K562 (cell line): ENCODE measurements around the gene DCP1B. TPM values are rescaled to one million over a fixed set of nuclear protein-coding genes. Genes with fewer than 3 reads are reported as not detected.
A peak's percentile ranks its signal among the peaks of the same experiment; 100 is the strongest.

Experiments
- ATAC-seq: fragments of 200-7000 bp; cut with Tn5 transposase; 3 replicates; pipeline ENCODE4 v1.9.1; 2020; ENCODE audit warnings: moderate library complexity
- BruUV-seq: library from RNA; stranded (reverse); fragments of 400-500 nt; replicated peaks from 2 replicates; lab custom pipeline; 2021; lab: Mats Ljungman, UMichigan
- CTCF ChIA-PET: fragments of 300-600 bp; formaldehyde crosslinking; extraction: SDS; loops from one replicate; lab custom pipeline; 2021; ENCODE audit warnings: low intra/inter-chr PET ratio; lab: Yijun Ruan, JAX
- POLR2A ChIA-PET: fragments of 300-600, 350-650 bp; sonication (Branson Sonifier 250); formaldehyde crosslinking; extraction: SDS; loops from one replicate; lab custom pipeline; 2021; ENCODE audit warnings: antibody characterized with exemption, inconsistent platforms; lab: Yijun Ruan, JAX
- DNase-seq, 4 experiments: peaks; one replicate each; pipeline versions ENCODE4 v3.0.0 to v3.0.0-alpha.2; 2011 to 2018; ENCODE audit warnings: low spot score in 3 of 4, mixed read lengths in 3 of 4; ENCODE audit errors: extremely low read depth in 1 of 4
- FAIRE-seq: peaks from 2 replicates; lab custom pipeline; 2011; peaks lifted over from hg19 to GRCh38; lab: Jason Lieb, UNC
- H2AFZ ChIP-seq: 2 replicates; pipeline ENCODE4 v1.6.0; 2011; ENCODE audit warnings: low read depth, low read length, control low read depth, inconsistent platforms
- H3K27ac ChIP-seq: fragments of 200-600 bp; 3 replicates; pipeline ENCODE4 v1.8.0; 2011; ENCODE audit warnings: low read depth, mild to moderate bottlenecking, control low read depth, inconsistent platforms, low read length, moderate library complexity, mixed read lengths; ENCODE audit errors: extremely low read depth
- H3K27me3 ChIP-seq, 2 experiments: fragments of 300-600 bp in 1 of 2; 2 replicates in 1 of 2; 3 replicates in 1 of 2; pipeline versions ENCODE4 v1.6.0 to v1.8.0; 2011; ENCODE audit warnings: inconsistent platforms in 2 of 2, low read length in 2 of 2, mild to moderate bottlenecking in 1 of 2, mixed read lengths in 1 of 2, moderate library complexity in 1 of 2; ENCODE audit not compliant: control insufficient read depth in 2 of 2, insufficient read depth in 2 of 2
- H3K36me3 ChIP-seq: fragments of 300-600 bp; 3 replicates; pipeline ENCODE4 v1.8.0; 2011; ENCODE audit warnings: mild to moderate bottlenecking, low read length, inconsistent platforms; ENCODE audit not compliant: control insufficient read depth, insufficient read depth
- H3K4me1 ChIP-seq, 2 experiments: fragments of 200-600 bp in 1 of 2; replicated peaks in 1 of 2; 2 replicates in 1 of 2; 3 replicates in 1 of 2; pipeline versions ENCODE4 v1.5.1 to v1.8.0; 2011; ENCODE audit warnings: inconsistent platforms in 2 of 2, low read length in 2 of 2, mild to moderate bottlenecking in 1 of 2, mixed read lengths in 1 of 2, moderate library complexity in 1 of 2; ENCODE audit not compliant: control insufficient read depth in 2 of 2, insufficient read depth in 2 of 2
- H3K4me2 ChIP-seq: 2 replicates; pipeline ENCODE4 v1.6.1; 2011; ENCODE audit warnings: low read length, control low read depth, inconsistent platforms, mixed read lengths; ENCODE audit not compliant: insufficient read depth
- H3K4me3 ChIP-seq: fragments of 200-600 bp; sonication (generic), shearing (Covaris generic); 2 replicates; pipeline ENCODE4 v1.5.1; 2016; ENCODE audit warnings: control low read depth, inconsistent platforms
- H3K79me2 ChIP-seq: fragments of 200-600 bp; 3 replicates; pipeline ENCODE4 v1.8.0; 2011; ENCODE audit warnings: low read length, inconsistent platforms; ENCODE audit not compliant: control insufficient read depth, insufficient read depth
- H3K9ac ChIP-seq, 2 experiments: 2 replicates each; pipeline versions ENCODE4 v1.6.0 to v1.6.1; 2011; ENCODE audit warnings: low read depth in 2 of 2, low read length in 2 of 2, control low read depth in 1 of 2, inconsistent platforms in 1 of 2, mild to moderate bottlenecking in 1 of 2, mixed read lengths in 1 of 2; ENCODE audit not compliant: insufficient read depth in 1 of 2
- H3K9me1 ChIP-seq: one replicate; pipeline ENCODE4 v1.6.0; 2011; ENCODE audit warnings: inconsistent platforms, mild to moderate bottlenecking, low read length, moderate library complexity; ENCODE audit not compliant: control insufficient read depth, insufficient read depth
- H3K9me3 ChIP-seq: replicated peaks from 2 replicates; pipeline ENCODE4 v1.5.1; 2011; ENCODE audit warnings: low read depth, low read length, inconsistent platforms; ENCODE audit not compliant: control insufficient read depth, insufficient read depth
- H4K20me1 ChIP-seq: replicated peaks from 2 replicates; pipeline ENCODE4 v1.6.1; 2011; ENCODE audit warnings: low read length, inconsistent platforms, mixed read lengths; ENCODE audit not compliant: control insufficient read depth, insufficient read depth
- EGR1 ChIP-seq: fragments of 450-650 bp; conservative IDR thresholded peaks from 2 replicates; pipeline ENCODE4 v1.6.1; 2017; ENCODE audit warnings: mild to moderate bottlenecking
- MYC ChIP-seq, 2 experiments: fragments of 250-450 bp in 1 of 2; sonication (Bioruptor Pico) in 1 of 2; IDR thresholded peaks; 2 replicates each; pipeline versions ENCODE4 v1.5.1 to v1.6.1; 2012 to 2021; ENCODE audit warnings: low read depth in 2 of 2, borderline replicate concordance in 1 of 2, improper control_type of control experiment in 1 of 2, low read length in 1 of 2, mild to moderate bottlenecking in 1 of 2, moderate library complexity in 1 of 2
- WGBS: fragments of 100-300 bp; shearing (Covaris generic); methylation state at CpG from one replicate; pipeline ENCODE4 v1.1.6; 2016; ENCODE audit warnings: low coverage, mixed read lengths; ENCODE audit not compliant: insufficient coverage; ENCODE audit errors: missing lambda C conversion rate; 5-methylcytosine and 5-hydroxymethylcytosine counted together
- in situ Hi-C: fragments of 300-500 bp; cut with MboI; formaldehyde crosslinking; loops from 4 replicates; pipeline ENCODE4 v1.15.0; 2018; ENCODE audit warnings: inconsistent platforms, mixed read lengths
- intact Hi-C: fragments of 100-400 bp; cut with micrococcal nuclease; formaldehyde crosslinking; loops from 2 replicates; pipeline ENCODE4 v1.14.2; 2022
- polyA plus RNA-seq, 8 experiments: library from polyadenylated mRNA; depleted of rRNA in 4 of 8; stranded (reverse) in 5 of 8; unstranded in 3 of 8; fragments of >200 nt; fragmentation: Nextera tagmentation in 2 of 8; fragmentation: Illumina TruSeq in 1 of 8; extraction: Ambion mirVana in 2 of 8; extraction: Trizol in 1 of 8; gene quantifications; 2 replicates each; pipeline versions ENCODE4 v1.2.1 to v1.2.3, GENCODE V29; 2011 to 2014; ENCODE audit warnings: inconsistent platforms in 1 of 8, missing spikeins in 1 of 8
- total RNA-seq, 7 experiments: library from RNA; depleted of rRNA in 6 of 7; stranded (reverse); fragments of >200 nt in 6 of 7; fragmentation: Illumina TruSeq in 2 of 7; extraction: Trizol in 2 of 7; gene quantifications; 2 replicates each; pipeline versions ENCODE4 v1.2.1 to v1.2.3, GENCODE V29; 2011 to 2021; ENCODE audit warnings: low replicate concordance in 1 of 7
- TF ChIP-seq, protein P1 (sequence below): sonication (generic); formaldehyde crosslinking; IDR thresholded peaks from 2 replicates; pipeline ENCODE4 v1.8.0; 2022; ENCODE audit warnings: mild to moderate bottlenecking, missing genetic modification reagents

The DCP1B gene
- total and polyA plus RNA-seq, 9 of the 15 experiments (the other 6 are each of a cell fraction or from before 2014, with no cell fraction given): 0.83 to 7.3 (median 3.4) TPM

DNA sequence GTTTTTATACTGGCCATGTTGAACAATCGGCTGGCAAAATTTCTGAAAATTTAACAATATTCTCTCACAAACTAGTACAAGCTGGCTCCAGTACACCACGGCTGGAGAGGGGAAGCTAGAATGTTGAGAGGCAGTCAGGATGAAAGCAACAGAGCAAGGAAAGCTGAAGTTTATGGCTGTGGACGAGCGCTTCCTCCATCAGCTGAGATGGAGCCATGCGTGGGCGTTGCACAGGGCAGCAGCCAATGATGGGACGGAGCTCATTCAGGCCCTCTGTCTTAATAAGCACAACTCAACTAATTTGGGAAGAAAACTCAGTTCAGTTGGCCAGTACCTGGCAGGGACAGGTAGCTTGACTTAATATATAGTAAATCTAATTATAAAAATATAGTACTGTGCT, 14.1 kb upstream of the DCP1B start:
- Histone ChIP-seq H3K9me1 (no peaks in the 10 kb centered on the region), H3K4me3 (no peak overlapping the region), H3K4me2 (no peak overlapping the region), H4K20me1 (no peaks in the 10 kb centered on the region), H3K9ac (no peak overlapping the region), H3K27ac (no peak overlapping the region), H3K27me3 (peaks cover 2 to 8% of the 10 kb centered on the region in 2 experiments; a peak in 1 of 5 replicates), H2AFZ (no peak overlapping the region), H3K79me2 (no peaks in the 10 kb centered on the region), H3K9me3 (no peaks in the 10 kb centered on the region), H3K36me3 (no peaks in the 10 kb centered on the region), H3K4me1 (no peaks in the 10 kb centered on the region)
- peak in 3 of 4 experiments; percentile 11 to 19 (median 19) for DNase-seq
- no peak for FAIRE-seq
- TF ChIP-seq, protein P1, sequence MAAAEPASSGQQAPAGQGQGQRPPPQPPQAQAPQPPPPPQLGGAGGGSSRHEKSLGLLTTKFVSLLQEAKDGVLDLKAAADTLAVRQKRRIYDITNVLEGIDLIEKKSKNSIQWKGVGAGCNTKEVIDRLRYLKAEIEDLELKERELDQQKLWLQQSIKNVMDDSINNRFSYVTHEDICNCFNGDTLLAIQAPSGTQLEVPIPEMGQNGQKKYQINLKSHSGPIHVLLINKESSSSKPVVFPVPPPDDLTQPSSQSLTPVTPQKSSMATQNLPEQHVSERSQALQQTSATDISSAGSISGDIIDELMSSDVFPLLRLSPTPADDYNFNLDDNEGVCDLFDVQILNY (CRISPR knock-in tag): no peak
- TF ChIP-seq MYC (IDR thresholded peaks at IDR 0.05; ENCODE audit: low read depth, low read length): no peak
- TF ChIP-seq MYC (CRISPR knock-in tag; IDR thresholded peaks at IDR 0.05; ENCODE audit: borderline replicate concordance, low read depth): no peak
- peak; percentile 83 for TF ChIP-seq EGR1
- ChIA-PET CTCF (no interaction called here), POLR2A (no interaction called here)
- WGBS: 7% methylated on average over 7 of the region's 7 CpGs
- intact Hi-C loops (no loop called here), in situ Hi-C loops (no loop called here)
- ATAC-seq: no peak
- no TSS peak for BruUV-seq
